NCI-H69 (cell line): ENCODE data around the gene NFKBIB.
A peak's percentile ranks its signal among the peaks of the same experiment; 100 is the strongest.
"Not testable (repeated sequence)": the region's sequence is repeated elsewhere in the genome, so short reads cannot be mapped to it uniquely, and the experiment has no call there.

Experiments used
- DNase-seq: peaks from one replicate; lab custom pipeline; 2025; lab: John Stamatoyannopoulos, UW

Gene NFKBIB

GRCh38 chr19:38899447-38900201 lies at the start of gene NFKBIB, which contains the start of gene SIRT2:
TSS of gene NFKBIB (plus strand) at chr19:38899969. CDS start at chr19:38900033, 64 bp downstream.
TSS of gene SIRT2 (minus strand) at chr19:38899618. CDS start at chr19:38899521, 97 bp downstream.
- peak; percentile 100 for DNase-seq

GRCh38 chr19:38850436-38850975 lies 49.3 kb upstream of the NFKBIB start:
- DNase-seq = peak; percentile 88

GRCh38 chr19:38850976-38851621 lies 48.7 kb upstream of the NFKBIB start:
- DNase-seq = peak; percentile 86

- peak; percentile 97 for DNase-seq
Measured at GRCh38 chr19:38851622-38852230, 48.0 kb upstream of the NFKBIB start.

- DNase-seq = peak; percentile 62
Measured at GRCh38 chr19:38852231-38853044, 47.3 kb upstream of the NFKBIB start.

GRCh38 chr19:38853214-38853613 lies 46.6 kb upstream of the NFKBIB start:
- no peak for DNase-seq

GRCh38 chr19:38854961-38855360 lies 44.8 kb upstream of the NFKBIB start:
- DNase-seq = not testable (repeated sequence)

- not testable (repeated sequence) for DNase-seq
Measured at GRCh38 chr19:38855751-38856150, 44.0 kb upstream of the NFKBIB start.

GRCh38 chr19:38856813-38857212 lies 43.0 kb upstream of the NFKBIB start:
- no peak for DNase-seq

GRCh38 chr19:38859631-38860204 lies 40.1 kb upstream of the NFKBIB start:
- not testable (repeated sequence) for DNase-seq

GRCh38 chr19:38861368-38861767 lies 38.4 kb upstream of the NFKBIB start:
- no peak for DNase-seq

- DNase-seq = peak; percentile 77
Measured at GRCh38 chr19:38862321-38863059, 37.3 kb upstream of the NFKBIB start.

- no peak for DNase-seq
Measured at GRCh38 chr19:38867171-38867780, 32.5 kb upstream of the NFKBIB start.

GRCh38 chr19:38868551-38868950 lies 31.2 kb upstream of the NFKBIB start:
- DNase-seq = no peak

- DNase-seq = peak; percentile 73
Measured at GRCh38 chr19:38869160-38869835, 30.5 kb upstream of the NFKBIB start.

- peak; percentile 93 for DNase-seq
Measured at GRCh38 chr19:38869836-38870607, 29.7 kb upstream of the NFKBIB start.

GRCh38 chr19:38870612-38871011 lies 29.2 kb upstream of the NFKBIB start:
- no peak for DNase-seq

GRCh38 chr19:38873400-38873799 lies 26.4 kb upstream of the NFKBIB start:
- DNase-seq = not testable (repeated sequence)
